GM18867 (cell line): ENCODE measurements around the gene CFAP68.

Experiments used
- ATAC-seq: cut with Tn5 transposase; IDR thresholded peaks from one replicate; pipeline ENCODE4 v1.9.1; 2021; ENCODE audit warnings: mild to moderate bottlenecking, moderate library complexity; ENCODE audit not compliant: unreplicated experiment

CFAP68 gene, protein sequence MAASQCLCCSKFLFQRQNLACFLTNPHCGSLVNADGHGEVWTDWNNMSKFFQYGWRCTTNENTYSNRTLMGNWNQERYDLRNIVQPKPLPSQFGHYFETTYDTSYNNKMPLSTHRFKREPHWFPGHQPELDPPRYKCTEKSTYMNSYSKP

DNA sequence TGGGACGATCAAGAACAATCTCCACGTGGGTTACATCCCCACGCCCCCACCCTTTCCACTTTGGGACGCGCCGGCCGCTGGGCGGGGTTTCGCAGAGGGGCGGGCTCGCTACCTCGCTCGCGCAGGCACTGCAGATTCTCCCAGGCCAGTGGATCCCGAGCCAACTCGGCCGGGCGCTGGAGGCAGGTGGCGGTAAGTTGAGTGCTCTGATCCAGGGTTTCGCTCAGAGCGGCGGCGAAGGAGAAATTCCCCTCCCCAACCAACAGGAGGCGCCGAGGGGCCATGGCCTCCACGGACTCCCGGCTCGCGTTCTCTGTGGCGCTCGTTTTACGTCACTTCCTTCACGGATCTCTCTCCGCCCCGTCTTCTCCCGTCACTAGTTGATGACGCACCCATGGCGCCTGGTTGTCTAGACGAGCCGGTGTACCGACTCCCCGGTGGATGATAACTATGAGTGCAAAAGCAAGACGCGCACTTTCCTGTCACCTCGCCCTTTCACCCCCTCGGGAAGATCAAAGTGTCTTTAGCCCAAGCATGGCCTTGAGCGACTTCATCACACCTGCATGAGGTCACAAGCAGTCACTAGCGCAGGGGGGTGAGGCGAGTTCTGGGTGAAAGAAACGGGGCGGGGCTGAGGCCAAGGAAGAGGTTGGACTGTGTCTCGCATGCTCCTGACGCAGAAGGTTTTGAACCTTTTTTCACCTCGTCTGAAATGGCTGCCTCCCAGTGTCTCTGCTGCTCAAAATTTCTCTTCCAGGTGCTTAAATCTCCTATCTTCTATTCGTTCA, at the start of gene CFAP68, which contains the start of gene FDXACB1:
TSS of gene CFAP68 (plus strand) at position 693 of the 788 bp plus-strand sequence. CDS start at position 713, 20 bp downstream.
TSS of gene FDXACB1 (minus strand) at position 317 of the 788 bp plus-strand sequence. CDS start at position 284, 33 bp downstream.
- ATAC-seq, result peak; percentile 85

DNA sequence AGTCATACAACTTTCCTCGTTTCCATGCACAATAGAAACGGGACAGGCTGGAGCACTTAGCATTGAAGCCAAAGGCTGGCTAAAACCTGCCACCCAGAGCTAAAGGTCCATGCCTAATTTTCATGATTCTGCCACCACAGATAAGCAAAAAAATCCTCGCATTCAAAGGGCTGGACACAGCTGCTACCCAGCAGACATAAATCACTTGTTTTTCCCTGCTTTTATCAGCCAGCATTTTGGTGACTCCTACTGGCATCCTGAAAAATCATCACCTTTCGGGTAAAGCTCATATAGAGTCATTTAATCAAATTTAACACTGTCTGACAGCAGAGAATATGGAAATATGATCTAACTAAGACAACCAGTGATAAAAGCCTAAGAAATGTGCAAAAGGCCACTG, 45.8 kb upstream of the CFAP68 start:
- ATAC-seq, result no peak

DNA sequence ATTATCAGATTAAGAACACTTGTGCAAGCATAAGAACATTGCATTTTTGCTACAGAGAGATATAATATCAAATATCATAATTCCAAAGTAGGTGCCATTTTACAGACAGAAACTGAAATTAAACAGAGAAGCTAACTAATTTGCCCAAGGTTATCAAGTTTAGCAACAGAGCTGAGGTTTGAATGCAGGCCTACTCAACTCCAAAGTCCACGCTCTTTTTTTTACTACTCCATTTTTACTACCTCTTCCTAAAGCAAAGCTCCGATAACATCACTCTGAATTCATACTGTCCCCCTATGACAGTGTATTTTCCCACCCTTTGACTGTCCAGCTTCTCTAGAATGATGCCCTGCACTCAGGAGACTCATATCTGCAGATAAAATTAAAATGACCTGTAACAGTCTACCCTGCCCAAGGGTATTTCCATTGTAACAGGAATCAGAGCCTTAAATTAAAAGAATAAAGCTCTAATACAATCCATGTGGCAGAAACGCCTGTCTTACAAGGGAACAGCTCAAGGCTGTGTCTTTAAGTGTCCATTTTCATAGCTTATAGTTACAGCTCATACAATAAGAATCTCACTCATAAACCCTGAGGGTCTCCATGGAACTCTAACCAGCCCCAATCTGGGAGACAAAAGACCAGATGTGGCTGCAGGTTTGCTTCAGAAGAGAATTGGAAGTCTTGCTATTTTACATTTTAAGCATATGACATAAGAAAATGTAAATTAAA, 44.7 kb upstream of the CFAP68 start:
- ATAC-seq, result no peak

DNA sequence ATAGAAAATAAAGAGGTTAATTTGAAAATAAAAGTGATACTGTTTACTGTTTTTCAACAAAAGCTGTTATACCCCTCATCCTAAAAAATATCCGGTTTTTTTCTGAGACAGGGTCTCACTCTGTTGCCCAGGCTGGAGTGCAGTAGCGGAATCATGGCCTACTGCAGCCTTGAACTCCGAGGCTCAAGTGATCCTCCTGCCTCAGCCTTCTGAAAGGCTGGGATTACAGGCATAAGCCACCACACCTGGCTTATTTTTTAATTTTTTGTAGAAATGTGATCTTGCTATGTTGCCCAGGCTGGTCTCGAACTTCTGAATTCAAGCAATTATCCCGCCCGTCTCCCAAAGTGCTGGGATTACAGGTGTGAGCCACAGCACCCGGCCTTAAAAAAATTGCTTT, 43.7 kb upstream of the CFAP68 start:
- ATAC-seq, result no peak

DNA sequence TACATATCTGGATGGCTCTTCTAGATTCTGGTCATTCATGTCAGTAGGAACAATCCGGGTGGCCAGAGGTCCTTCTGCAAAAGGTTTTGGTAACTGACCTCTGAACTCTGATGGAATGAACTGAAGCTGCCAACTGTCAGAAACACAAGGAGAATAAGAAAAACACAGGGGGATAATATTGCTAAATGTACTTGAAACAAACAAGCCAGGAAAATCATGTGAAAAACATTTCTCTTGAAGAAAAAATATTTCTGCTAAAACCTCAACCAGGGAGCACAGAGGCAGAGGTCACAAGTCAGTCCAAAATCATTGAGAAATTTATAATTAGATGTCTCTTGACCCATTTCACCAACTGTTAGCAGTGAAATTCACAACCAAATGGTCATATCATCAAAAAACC, 43.2 kb upstream of the CFAP68 start:
- no peak for ATAC-seq

DNA sequence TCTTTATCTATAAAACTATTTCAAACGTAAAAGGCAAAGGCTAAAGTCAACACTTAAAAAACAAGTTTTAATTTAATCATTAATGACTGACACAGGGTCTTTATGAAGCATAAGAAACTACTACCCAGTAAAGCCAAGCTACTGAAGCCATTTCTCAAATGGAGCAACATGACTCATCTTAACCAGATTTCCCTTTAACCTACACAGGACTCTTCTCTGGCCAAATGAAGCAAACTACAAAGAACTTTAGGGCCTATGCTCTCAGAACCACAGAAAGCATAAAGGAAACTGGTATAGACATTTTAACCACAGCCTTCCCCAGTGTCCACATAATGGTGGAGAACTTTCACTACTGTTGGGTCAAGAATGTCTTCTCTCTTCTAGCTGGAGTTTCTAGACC, 42.6 kb upstream of the CFAP68 start:
- no peak for ATAC-seq

DNA sequence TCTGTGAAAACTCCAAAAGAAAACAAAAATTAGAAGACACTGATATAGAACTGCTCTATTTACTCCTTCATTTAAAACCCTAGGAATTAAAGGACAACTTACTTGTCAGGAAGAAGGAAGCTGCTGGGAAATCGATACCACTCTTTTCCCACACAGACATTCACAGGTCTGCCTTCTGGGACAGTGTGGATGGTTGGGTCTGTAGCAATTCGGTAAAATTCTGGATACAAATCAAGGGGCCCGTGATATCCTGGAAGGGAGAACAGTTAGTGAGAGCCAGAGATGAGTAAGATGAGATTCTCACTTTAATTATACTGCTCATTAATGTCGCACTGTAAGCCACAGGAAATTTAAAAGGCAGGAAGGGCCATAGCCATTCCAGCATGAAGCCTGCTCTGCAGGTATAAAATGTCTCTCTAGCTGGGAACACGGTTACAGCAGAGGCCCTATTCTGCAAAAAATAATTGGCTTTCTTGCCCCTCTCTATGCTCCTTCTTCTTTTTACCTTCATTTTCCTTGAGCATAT, 41.9 kb upstream of the CFAP68 start:
- ATAC-seq, result no peak

DNA sequence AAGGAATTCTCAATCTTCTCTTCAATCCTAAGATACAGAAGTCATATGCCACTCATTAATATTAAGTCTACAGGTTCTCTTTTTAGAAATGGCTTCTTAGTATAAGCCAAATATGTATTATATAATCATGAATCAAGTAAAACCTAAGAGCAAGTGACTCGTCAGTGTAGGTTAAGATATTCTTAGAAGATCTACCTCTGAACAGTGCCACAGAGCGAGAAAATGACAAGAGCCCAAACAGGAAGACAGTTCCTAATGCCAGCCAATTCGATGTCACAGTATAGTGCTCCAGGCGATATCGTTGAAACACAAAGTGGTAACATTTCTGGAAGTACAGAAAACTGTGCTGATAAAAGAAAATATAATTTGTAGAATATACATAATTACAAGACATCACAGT, 41.3 kb upstream of the CFAP68 start:
- no peak for ATAC-seq

DNA sequence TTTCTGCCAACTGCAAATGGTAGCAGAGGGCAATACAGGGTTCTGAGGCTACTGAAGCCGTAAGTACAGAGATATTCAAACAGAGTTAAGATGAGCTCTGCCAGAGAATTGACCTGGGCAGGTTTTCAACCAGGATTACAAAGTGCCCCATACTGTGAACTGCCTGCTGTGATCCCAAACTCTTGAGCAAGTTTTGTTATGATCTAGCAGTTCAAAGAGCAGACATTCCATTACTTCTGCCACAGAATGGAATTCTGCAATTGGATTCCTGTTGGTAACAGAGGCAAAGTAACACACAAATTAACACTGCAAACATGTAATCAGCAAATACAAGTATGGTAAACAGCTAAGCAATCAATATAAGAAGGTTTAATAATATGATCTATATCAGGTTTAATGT, 39.2 kb upstream of the CFAP68 start:
- no peak for ATAC-seq

DNA sequence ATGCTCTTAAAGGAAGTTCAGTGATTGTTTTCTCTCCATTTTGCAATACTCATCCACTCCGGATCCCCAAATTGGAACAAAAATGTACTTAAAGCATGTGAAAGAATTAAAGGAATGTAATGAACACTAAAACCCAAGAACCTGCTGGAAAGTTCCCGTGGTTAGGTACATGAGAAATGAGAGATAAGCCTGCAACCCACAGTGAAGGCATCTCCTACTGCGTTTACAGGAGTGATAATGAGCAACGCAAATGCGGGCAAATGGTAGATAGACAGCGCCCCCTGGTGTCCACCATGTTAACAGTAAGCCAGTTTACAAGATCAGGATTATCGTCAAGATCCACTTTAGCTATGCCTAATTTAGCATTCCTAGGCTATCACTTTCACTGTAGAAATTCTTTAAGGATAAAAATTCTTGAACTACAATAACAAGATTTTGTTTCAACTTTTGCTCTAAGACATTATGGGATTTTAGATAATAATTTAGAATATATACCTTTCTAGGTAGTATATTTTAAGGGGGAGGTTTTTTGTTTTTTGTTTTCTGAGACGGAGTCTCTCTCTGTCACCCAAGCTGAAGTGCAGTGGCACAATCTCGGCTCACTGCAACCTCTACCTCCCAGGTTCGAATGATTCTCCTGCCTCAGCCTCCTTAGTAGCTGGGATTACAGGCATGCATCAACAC, 37.8 kb upstream of the CFAP68 start:
- peak; percentile 57 for ATAC-seq

DNA sequence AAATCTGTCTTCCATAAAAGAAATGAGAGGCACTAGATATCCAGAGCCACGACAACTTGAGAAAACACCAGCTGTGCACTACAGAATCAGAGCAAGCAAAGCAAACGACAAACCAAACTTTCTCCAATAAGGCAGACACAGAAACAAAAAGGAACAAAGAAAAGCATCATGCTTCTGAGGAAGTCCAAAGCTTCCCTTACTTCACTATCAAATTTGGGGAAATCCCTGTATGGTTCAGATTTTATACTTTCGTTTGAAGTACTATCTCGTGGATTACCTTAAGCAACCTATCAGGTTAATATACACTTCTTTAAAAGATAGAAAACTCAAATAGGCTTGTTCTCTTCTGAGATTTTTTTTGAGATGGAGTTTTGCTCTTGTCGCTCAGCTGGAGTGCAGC, 35.7 kb upstream of the CFAP68 start:
- no peak for ATAC-seq

DNA sequence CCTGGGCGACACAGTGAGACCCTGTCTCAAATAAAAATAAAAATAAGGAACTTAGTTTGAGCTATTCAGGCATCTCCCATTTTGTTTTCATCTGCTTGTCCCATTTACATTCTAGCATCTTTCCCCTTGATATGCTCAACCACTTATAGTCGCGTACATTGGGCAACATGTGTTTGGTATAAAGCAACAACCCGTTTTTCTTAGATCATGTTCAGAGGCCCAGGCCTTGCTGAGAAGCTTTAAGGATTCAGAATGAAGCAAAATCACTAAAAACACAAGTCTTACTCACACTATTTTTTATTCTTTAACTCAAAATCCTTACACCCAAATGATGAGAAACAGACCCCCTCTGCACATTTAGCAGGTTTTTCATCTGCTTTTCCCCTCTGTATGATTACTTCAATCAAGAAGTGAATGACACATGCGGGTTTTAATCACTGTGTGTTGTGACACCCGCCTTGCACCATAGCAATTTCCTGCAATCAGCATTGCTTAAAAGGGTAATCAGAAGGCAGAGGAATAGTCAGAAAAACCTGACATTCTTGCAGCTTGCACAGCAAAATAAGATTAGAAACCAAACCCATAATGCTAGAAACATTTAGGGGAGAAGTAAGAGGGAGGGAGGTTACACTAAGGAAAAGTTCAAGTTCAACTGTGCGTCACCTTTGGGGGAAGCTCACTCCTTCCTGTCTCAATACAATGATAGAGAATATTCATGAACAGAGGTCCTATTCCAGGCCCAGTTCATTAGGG, 33.9 kb upstream of the CFAP68 start:
- no peak for ATAC-seq

DNA sequence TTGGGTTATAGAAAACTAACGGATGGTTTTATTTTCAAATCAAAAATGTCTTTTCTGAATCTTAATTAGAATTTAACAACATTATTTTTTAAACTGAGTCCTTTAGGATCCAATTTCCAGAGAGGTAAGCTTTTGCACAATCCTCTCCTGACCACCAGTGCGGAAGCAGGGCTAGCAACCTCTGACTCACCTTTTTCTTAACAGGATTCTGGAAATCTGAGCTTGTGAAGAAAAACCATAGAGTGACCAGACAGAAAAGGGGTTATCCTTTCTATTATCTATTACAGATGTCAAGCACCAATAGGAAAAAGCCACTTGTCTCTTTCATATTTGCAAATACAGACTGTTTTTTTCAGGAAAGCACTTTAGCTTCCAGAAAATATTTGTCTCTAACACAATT, 33.3 kb upstream of the CFAP68 start:
- ATAC-seq, result no peak

DNA sequence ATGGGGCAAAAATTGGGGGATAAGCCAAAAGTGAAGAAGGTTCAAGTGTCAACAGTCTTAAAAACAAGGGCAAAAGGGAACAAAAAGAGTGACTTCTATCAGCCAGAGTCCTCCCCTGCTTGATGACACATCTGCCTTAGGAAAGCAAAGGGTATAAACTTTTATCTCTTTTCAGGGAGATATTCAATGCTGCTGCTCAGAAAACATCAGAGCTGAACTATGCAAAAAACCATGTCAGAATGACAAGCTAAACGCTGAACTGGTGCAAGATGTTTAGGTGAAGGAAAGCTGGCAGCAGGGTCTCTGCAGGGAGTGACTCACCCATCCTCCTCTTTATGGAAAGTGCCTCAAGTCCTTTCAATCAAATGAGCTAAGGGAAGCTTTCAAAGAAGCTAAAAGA, 32.7 kb upstream of the CFAP68 start:
- ATAC-seq, result no peak

DNA sequence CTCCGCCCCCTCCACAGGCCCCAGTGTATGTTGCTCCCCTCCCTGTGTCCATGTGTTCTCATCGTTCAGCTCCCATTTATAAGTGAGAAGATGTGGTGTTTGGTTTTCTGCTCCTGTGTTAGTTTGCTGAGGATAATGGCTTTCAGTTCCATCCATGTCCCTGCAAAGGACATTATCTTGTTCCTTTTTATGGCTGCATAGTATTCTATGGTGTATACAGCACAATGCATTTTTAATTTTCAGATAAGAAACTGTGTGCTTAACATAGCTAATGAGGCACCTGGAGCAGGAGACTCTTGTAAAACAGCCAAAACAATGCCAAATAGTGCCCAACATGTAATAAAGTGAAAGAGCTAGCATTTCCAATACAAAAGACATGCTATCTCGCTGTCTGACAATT, 29.7 kb upstream of the CFAP68 start:
- no peak for ATAC-seq

DNA sequence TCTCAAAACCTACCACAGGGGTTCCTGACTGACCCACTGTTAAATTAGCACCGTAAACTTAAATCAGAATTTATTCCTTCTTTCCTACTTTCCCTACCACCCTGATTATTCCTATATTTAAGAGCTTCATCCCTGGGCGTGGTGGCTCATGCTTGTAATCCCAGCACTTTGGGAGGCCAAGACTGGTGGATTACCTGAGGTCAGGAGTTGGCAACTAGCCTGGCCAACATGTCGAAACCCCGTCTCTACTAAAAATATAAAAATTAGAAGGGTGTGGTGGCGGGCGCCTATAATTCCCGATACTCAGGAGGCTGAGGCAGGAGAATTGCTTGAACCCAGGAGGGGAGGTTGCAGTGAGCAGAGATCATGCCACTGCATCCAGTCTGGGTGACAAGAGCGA, 28.3 kb upstream of the CFAP68 start:
- ATAC-seq, result no peak

DNA sequence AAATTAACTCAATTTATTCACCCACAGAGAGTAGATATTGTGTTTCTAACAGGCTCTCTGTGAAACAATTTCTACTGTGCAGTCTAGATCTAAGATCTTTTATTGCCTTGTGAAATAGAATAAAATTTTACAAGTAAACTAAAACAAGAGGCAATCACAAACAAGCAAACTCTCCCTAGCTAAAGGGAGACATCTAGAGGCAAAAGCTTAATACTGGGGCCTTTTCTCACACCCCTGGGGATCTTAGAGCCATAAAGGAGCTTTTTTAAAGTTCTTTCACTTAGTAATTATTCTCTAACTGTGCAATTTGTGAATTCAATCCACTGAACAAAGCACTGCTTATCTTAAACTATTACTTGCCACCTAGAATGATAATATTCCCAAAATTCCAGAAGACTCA, 27.7 kb upstream of the CFAP68 start:
- ATAC-seq, result no peak

DNA sequence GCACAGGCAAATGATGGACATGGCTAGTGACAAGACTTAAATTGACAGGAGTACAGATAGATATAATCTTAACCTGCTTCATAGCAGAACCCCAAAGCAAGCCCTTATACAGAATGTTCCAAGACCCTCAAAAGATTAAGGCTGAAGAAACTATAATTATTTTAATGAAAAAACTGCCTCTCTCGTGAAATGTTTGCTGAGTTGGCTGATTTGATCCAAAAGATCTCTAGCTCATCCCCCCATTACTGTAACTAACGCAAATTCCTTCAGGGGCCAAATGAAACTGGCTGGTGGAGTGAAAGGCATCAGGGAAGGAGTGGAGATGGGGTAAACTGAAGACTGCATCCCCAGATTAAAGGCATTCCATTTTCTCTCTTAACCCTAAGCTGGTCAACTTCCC, 27.2 kb upstream of the CFAP68 start:
- ATAC-seq, result no peak

DNA sequence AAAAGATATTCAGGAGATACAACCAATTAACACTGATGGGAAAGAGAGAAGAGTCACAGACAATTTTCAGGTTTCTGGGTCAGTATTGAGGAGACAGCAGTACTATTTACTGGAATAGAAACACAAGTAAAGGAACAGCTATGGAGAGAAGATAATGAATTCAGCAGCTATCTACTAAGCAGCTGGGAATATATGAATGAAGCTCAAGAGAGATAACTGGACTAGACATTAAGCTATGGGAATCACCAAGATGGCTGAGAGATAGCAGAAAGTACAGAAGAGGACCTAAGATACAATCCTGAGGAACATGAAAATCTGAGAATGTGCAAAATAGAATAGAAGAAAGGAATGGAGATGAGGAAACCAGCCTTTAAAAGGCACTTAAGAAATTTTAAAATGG, 23.8 kb upstream of the CFAP68 start:
- no peak for ATAC-seq

DNA sequence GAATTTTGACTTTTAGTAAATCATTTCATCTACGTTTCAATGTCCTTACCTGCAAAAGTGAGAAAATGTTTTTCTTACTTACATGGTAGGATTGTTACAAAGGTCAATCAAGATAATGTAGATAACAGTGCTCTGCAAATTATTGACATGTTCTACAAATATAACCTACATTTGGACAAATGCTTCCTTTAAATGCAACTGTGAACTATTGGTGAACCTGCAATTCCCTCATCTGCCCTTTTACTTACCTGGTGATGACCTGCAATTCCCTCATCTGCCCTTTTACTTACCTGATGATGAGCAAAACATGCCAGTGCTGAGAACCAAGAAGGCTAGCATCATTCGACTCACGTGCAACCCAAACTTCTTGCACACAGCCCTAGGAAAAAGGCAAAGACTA, 19.1 kb upstream of the CFAP68 start:
- no peak for ATAC-seq
